ENCODE results near the gene CARD6. TPM values are rescaled to one million over a fixed set of nuclear protein-coding genes. Genes with fewer than 3 reads are reported as not detected.
"Not testable (repeated sequence)": the region's sequence is repeated elsewhere in the genome, so short reads cannot be mapped to it uniquely, and the experiment has no call there.

CARD6 gene
- total and polyA plus RNA-seq, 12 donors: 2.7 to 9.1 (median 5.2) TPM

DNA sequence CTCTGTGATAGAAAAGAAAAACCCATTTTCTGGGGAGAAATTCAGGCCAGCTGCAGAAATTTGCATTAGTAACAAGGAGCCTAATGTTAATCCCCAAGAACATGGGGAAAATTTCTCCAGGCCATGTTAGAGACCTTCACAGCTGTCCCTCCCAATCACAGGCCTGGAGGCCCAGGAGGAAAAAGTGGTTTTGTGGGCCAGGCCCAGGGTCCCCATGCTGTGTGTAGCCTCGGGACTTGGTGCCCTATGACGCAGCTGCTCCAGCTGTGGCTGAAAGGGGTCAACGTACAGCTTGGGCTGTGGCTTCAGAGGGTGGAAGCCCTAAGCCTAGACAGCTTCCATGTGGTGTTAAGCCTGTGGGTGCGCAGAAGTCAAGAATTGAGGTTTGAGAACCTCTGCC lies 41.1 kb downstream of the CARD6 start:
- H3K9me3 ChIP-seq: peaks cover 0 to 4% (median 0%) of the 10 kb centered on the region in 11 donors
- WGBS, 2 donors: 91 to 96% methylated on average over 4 of the region's 4 CpGs
- DNase-seq (no peak), ATAC-seq (no peak)
- no peak overlapping the region for H3K27ac ChIP-seq
- H3K4me1 ChIP-seq: peaks cover 0 to 3% (median 0%) of the 10 kb centered on the region in 9 donors
- H3K4me3 ChIP-seq: no peak overlapping the region
- intact Hi-C loops (cut with DNase I): loop anchor here in 1 of 10 donors (10.0 kb wide), 1 partner anchor 1297 kb away; no protein-coding TSS in a partner anchor
- no peaks in the 10 kb centered on the region for H3K27me3 ChIP-seq
- no peaks in the 10 kb centered on the region for H3K36me3 ChIP-seq
- TF ChIP-seq, protein P1, sequence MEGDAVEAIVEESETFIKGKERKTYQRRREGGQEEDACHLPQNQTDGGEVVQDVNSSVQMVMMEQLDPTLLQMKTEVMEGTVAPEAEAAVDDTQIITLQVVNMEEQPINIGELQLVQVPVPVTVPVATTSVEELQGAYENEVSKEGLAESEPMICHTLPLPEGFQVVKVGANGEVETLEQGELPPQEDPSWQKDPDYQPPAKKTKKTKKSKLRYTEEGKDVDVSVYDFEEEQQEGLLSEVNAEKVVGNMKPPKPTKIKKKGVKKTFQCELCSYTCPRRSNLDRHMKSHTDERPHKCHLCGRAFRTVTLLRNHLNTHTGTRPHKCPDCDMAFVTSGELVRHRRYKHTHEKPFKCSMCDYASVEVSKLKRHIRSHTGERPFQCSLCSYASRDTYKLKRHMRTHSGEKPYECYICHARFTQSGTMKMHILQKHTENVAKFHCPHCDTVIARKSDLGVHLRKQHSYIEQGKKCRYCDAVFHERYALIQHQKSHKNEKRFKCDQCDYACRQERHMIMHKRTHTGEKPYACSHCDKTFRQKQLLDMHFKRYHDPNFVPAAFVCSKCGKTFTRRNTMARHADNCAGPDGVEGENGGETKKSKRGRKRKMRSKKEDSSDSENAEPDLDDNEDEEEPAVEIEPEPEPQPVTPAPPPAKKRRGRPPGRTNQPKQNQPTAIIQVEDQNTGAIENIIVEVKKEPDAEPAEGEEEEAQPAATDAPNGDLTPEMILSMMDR (IDR thresholded peaks at IDR 0.05): no peak

DNA sequence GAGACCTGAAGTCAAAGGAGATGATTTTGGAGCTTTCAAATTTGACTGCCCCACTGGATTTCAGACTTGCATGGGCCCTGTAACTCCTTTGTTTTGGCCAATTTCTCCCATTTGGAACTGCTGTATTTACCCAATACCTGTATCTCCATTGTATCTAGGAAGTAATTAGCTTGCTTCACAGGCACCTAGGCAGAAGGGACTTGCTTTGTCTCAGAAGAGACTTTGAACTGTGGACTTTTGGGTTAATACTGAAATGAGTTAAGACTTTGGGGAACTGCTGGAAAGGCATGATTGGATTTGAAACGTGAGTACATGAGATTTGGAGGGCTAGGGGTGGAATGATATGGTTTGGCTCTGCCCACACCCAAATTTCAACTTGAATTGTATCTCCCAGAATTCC lies 41.9 kb downstream of the CARD6 start:
- H3K9me3 ChIP-seq, ATAC-seq, H3K27ac ChIP-seq, DNase-seq, H3K4me1 ChIP-seq, H3K4me3 ChIP-seq, H3K27me3 ChIP-seq, H3K36me3 ChIP-seq: not testable (repeated sequence)
- intact Hi-C loops (cut with DNase I): loop anchor here in 1 of 10 donors (10.0 kb wide), 1 partner anchor 1298 kb away; no protein-coding TSS in a partner anchor
- 48% methylated on average over 1 of the region's 1 CpG for WGBS, 2 donors

DNA sequence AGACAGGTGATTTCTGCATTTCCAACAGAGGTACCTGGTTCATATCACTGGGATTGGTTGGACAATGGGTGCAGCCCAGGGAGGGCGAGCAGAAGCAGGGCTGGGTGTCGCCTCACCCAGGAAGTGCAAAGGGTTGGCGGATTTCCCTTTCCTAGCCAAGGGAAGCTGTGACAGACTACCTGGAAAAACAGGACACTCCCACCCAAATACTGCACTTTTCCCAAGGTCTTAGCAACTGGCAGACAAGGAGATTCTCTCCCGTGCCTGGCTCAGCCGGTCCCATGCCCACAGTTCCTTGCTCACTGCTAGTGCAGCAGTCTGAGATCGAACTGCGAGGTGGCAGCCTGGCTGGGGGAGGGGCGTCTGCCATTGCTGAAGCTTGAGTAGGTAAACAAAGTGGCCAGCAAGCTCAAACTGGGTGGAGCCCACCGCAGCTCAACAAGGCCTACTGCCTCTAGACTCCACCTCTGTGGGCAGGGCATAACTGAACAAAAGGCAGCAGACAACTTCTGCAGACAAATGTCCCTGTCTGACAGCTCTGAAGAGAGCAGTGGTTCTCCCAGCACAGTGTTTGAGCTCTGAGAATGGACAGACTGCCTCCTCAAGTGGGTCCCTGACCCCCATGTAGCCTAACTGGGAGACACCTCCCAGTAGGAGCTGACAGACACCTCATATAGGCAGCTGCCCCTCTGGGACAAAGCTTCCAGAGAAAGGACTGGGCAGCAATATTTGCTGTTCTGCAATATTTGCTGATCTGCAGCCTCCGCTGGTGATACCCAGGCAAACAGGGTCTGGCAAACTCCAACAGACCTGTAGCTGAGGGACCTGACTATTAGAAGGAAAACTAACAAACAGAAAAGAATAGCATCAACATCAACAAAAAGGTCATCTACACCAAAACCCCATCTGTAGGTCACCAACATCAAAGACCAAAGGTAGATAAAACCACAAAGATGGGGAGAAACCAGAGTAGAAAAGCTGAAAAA lies 54.6 kb downstream of the CARD6 start:
- H3K9me3 ChIP-seq: peaks cover 0 to 18% (median 0%) of the 10 kb centered on the region in 11 donors
- H3K4me1 ChIP-seq; H3K27me3 ChIP-seq; ATAC-seq; H3K4me3 ChIP-seq; H3K36me3 ChIP-seq; DNase-seq; H3K27ac ChIP-seq; intact Hi-C loops (cut with DNase I): not testable (repeated sequence)
- WGBS, 2 donors: 77 to 82% methylated on average over 10 of the region's 10 CpGs

DNA sequence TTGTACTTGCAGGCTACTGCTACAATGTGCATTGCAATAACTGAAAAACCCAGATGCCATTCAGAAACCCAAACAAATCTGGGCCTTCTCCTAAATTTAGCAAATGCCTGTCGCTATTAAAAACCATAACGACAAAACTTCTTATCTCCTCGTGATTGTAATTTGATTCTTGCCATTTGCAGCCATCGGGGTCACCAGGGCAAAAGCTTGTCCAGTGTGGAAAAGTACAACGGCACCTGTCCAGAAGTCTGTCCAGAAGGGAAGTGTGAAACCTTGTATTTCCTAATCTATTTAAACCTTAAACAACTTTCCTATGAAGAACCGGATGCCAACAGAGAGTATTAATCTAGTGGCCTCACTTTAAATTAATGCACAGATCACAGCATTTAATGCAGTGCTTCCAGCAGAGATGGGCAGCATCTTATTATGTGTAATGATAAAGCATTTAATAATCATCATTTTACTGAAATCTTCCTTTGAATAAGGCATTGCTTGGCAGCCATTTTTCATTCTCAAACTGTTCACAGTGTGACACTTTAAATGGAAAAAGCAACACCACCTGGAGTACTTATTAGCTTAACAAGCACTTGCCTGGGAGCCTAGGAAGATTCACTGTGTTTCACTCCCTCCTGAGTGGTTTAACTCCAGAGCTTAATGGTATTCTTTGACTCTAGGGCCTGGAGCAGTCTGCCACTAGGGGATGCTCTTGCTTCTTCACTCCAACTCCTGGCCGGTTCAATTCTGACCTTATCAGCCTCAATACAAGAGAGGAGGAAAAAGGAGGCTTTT lies 63.2 kb downstream of the CARD6 start:
- H3K4me3 ChIP-seq: no peak overlapping the region
- H3K27me3 ChIP-seq: no peaks in the 10 kb centered on the region
- peaks cover 0 to 24% (median 17%) of the 10 kb centered on the region in 9 donors for H3K4me1 ChIP-seq
- ATAC-seq (peak; percentile 93 to 96 (median 94)), DNase-seq (peak; percentile 34 to 78)
- H3K36me3 ChIP-seq: no peaks in the 10 kb centered on the region
- 12 to 21% methylated on average over 7 of the region's 7 CpGs for WGBS, 2 donors
- peaks cover 0 to 3% (median 0%) of the 10 kb centered on the region in 11 donors for H3K9me3 ChIP-seq
- intact Hi-C loops (cut with DNase I): loop anchor here (5.0 to 10.0 kb wide), 20 partner anchors 210 to 940 kb away; partner anchors contain the start of gene PLCXD3 (in 1 of the 10)
- TF ChIP-seq, protein P1 (IDR thresholded peaks at IDR 0.05): peak; percentile 91 to 98 (median 94)
- peak overlapping the region in 9 of 10 donors; percentile 6 to 67 (median 57) for H3K27ac ChIP-seq

DNA sequence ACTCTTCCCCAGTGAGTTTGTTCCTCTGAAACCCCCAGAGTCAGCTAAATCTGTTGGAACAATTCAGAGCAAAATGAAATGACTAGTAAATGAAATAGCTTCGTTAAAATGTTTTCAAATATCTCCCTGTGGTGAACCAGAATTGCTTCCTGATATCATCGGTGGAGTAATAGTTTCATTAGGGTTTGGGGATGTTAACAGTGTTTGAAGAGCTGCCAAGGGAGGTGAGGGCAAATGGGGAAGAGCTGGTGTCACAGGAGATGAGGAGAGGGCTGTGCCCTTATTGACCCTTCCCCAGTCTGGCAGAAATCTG lies 63.8 kb downstream of the CARD6 start:
- TF ChIP-seq, protein P1 (IDR thresholded peaks at IDR 0.05): peak in 1 of 9 donors; percentile 14
- Histone ChIP-seq H3K4me1 (peaks cover 0 to 29% (median 18%) of the 10 kb centered on the region in 9 donors), H3K27ac (peak overlapping the region in 9 of 10 donors; percentile 6 to 67 (median 57)), H3K4me3 (no peak overlapping the region), H3K9me3 (no peaks in the 10 kb centered on the region), H3K36me3 (no peaks in the 10 kb centered on the region), H3K27me3 (no peaks in the 10 kb centered on the region)
- 18 to 20% methylated on average over 2 of the region's 2 CpGs for WGBS, 2 donors
- ATAC-seq (peak in 1 of 8 donors; percentile 22), DNase-seq (no peak)
- intact Hi-C loops (cut with DNase I): loop anchor here (5.0 to 10.0 kb wide), 24 partner anchors 210 to 940 kb away; partner anchors contain the start of gene PLCXD3 (in 1 of the 10)
